CD4-positive, alpha-beta T cell treated with Interleukin-4 for 1 hour (primary cell): ENCODE data around the gene TBR1.

Source experiments
- DNase-seq, 2 donors: peaks; one replicate each; pipeline ENCODE4 v3.0.0-alpha.2; 2020 to 2022

Gene TBR1

GRCh38 chr2:161430386-161430785 lies 14.3 kb downstream of the TBR1 start:
- no peak for DNase-seq

- no peak for DNase-seq
These were observed 16.0 kb downstream of the TBR1 start for GRCh38 chr2:161432107-161432506.

- no peak for DNase-seq
These were observed 18.0 kb downstream of the TBR1 start for GRCh38 chr2:161434118-161434517.

- no peak for DNase-seq
These were observed 20.3 kb downstream of the TBR1 start for GRCh38 chr2:161436411-161436810.

GRCh38 chr2:161438598-161438997 lies 22.5 kb downstream of the TBR1 start:
- no peak for DNase-seq

GRCh38 chr2:161445097-161445496 lies 29.0 kb downstream of the TBR1 start:
- DNase-seq, result no peak

GRCh38 chr2:161448431-161448830 lies 32.3 kb downstream of the TBR1 start:
- no peak for DNase-seq

GRCh38 chr2:161471631-161472030 lies 55.5 kb downstream of the TBR1 start:
- DNase-seq, result no peak

- no peak for DNase-seq
These were observed 58.8 kb downstream of the TBR1 start for GRCh38 chr2:161474920-161475319.
